ENCODE data around the gene ACADSB.

Gene ACADSB

GRCh38 chr10:123007558-123008354 is 1.1 kb upstream of the ACADSB start:
- FAIRE-seq: peak; percentile 55

GRCh38 chr10:123009105-123009820 is 457 bp downstream of the ACADSB start:
- no peak for FAIRE-seq

- FAIRE-seq: no peak
Measured at GRCh38 chr10:123011987-123012386, 3.2 kb downstream of the ACADSB start.

- no peak for FAIRE-seq
Measured at GRCh38 chr10:123013456-123014419, 4.9 kb downstream of the ACADSB start.

DNA sequence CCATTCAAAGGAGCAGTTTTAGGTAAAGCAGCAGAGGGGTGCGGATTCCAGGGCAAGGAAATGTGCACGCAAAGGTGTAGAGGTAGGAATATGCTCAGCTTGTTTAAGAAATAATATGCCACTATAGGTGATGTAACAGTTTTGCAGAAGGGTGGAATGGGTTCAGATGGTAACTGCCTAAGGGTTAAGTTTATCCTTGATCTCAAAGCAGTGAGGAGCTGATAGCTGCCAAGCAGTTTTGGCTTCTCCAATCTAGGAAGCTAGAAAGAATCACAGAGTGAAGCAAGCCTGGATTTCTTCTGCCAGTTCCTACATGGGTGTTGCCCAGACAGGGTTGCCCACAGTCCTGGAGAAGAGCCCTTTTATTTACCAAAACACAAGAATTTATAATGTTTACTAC is 6.0 kb downstream of the ACADSB start:
- no peak for FAIRE-seq

GRCh38 chr10:123016228-123016627 is 7.4 kb downstream of the ACADSB start:
- no peak for FAIRE-seq

DNA sequence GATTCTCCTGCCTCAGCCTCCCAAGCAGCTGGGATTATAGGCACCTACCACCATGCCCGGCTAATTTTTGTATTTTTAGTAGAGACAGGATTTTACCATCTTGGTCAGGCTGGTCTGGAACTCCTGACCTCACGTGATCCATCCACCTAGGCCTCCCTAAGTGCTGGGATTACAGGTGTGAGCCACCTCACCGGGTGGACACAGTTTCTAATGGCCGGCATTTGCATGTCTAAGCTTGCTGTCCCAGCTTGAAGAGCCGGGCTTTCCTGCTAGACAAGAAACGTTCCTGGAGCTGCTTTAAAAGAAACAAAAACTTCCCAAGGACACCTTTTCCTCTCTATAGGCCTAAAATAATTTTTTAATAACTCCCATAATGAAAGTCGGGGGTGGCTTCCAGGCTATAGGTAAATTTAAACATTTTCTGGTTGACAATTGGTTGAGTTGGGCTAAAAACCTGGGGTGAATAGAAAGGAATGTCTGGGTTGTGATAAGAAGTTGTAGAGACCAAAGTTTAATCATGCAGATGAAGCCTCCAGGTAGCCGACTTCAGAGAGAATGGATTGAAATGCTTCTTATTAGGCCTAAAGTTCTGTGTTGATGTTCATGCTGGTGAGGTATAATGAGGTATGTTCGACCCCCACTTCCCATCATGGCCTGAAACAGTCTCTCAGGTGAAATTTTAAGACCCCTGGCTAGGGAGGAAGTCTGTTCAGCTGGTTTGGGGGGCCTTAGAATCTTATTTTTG is 8.8 kb downstream of the ACADSB start:
- FAIRE-seq: no peak

DNA sequence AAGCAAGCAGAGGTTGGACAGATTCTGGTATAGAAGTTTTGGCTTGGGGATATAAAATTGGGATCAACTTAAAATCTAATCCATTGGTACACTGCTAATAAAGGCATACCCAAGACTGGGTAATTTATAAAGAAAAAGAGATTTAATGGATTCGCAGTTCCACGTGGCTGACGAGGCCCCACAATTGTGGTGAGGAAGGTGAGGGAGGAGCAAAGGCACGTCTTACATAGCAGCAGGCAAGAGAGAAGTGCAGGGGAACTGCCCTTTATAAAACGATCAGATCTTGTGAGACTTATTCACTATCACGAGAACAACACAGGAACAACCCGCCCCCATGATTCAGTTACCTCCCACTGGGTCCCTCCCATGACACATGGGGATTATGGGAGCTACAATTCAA is 9.7 kb downstream of the ACADSB start:
- no peak for FAIRE-seq

GRCh38 chr10:123019264-123019663 is 10.5 kb downstream of the ACADSB start:
- FAIRE-seq: no peak

DNA sequence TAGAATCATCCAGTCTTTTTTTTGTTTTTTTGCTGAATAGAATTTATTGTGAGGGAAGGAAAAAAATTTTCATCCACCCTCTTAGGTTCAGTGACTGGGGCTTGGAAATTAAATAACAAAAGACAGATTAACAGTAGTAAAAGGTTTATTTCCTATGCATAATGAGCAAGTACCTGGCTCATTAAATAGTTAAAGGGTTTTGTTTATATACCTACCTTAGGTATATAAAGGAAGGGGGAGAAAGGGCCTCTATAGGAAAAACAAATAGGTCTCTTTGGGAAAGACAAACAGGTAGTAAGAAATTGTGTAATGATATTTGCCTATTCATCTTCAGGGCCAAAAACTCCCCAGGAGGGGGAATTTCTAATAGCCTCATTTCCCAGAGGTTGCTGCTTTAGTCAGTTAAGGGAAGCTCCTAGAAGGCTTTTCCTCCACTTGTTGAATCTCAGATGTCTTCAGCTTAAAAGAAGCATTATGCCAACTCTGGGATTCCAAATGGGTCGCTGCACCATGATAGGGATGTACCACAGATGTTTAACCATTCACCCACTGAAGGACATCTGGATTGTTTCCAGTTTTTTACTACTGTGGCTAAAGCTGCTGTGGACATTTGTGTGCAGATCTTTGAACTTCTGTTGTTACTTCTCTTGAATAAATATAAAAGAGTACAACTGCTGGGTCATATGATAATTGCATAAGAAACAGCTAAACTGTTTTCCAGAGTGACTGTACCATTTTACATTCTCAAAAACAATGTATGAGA is 11.3 kb downstream of the ACADSB start:
- no peak for FAIRE-seq

DNA sequence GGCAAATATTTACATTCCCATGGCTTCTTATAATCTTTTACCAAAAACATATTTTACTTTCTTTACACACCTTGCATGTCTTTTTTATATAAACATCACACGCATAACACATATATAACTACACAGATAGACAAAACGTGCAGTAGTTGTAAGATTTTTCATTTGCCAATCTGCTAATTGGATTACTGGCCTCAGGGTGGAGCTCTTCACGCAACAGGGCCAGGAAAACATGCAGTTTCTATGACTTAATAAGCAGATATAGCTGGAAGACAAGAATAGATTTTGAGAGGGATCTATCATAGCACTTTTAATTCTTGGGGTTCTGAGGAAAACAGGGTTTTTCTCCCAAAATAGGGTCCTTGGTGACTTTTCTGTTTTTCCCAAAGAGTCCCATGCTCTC is 12.7 kb downstream of the ACADSB start:
- no peak for FAIRE-seq

DNA sequence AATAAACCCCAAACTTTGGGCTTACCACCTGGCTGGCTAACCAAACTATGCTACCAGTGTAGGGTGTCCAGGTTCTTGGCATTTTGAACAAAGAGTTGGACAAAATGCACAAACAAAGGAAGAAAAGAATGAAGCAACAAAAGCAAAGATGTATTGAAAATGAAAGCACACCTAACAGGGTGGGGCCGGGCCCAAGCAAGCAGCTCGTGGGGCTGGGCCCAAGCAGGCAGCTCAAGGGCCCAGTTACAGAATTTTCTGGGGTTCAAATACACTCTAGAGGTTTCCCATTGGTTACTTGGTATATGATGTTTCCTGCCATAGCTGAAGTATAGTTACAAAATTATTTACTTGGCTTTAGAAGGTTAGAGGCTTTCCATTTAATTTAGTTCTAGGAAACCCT is 15.7 kb downstream of the ACADSB start:
- FAIRE-seq: no peak

DNA sequence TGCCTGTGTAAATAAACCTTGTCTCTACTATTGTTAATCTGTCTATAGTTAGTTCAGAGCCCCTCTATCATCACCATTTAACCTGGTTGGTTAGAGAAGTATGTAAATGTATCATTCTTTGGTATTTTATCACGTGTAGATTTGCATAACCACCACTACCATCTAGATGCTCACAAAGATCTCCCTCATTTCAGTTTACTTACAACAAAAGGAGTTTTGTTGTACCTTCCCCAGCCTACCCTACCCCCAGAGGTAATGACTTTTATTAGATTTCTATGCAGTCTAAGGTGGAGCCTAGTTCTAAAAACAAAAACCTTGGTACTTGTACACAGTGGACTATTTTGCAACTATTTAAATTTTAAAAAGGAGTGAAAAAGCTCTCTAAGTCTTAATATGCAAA is 17.5 kb downstream of the ACADSB start:
- FAIRE-seq: no peak

- no peak for FAIRE-seq
Measured at GRCh38 chr10:123027861-123028260, 19.1 kb downstream of the ACADSB start.

DNA sequence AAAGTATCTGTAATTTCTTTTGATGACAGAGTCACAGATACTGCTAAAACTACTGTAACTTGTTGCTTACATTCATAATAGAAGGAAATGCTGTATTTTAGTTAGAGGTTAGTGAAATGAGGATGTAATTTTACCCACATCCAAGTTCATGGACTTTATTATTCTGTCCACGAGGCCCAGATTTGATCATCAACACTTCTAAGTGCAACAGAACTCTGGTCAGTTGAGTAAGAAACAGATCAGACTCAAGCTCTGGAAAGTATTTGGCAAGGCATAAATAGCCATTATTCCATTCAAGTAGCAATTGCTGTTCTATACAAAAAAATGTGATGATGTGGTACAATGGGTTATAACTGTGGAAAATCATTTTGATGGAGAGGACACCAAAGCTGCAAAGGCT is 22.3 kb downstream of the ACADSB start:
- FAIRE-seq: no peak

DNA sequence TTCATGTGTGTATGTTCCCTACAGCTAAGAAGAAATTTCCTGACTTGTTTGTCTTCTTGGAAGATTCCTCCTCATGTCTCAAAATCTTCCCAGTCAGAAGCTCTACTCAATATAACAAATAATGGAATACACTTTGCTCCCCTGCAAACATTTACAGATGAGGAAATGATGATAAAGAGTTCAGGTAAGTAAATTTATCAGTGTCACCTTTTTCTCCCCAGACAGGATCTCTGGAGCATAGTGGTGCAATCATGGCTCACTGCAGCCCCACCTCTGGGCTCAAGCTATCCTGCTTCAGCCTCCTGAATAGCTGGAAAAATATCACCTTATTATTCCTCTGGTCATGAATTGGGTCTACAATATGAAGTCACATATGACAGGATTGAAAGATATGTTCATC is 25.5 kb downstream of the ACADSB start:
- FAIRE-seq: no peak

- FAIRE-seq: no peak
Measured at GRCh38 chr10:123035467-123036086, 26.8 kb downstream of the ACADSB start.

DNA sequence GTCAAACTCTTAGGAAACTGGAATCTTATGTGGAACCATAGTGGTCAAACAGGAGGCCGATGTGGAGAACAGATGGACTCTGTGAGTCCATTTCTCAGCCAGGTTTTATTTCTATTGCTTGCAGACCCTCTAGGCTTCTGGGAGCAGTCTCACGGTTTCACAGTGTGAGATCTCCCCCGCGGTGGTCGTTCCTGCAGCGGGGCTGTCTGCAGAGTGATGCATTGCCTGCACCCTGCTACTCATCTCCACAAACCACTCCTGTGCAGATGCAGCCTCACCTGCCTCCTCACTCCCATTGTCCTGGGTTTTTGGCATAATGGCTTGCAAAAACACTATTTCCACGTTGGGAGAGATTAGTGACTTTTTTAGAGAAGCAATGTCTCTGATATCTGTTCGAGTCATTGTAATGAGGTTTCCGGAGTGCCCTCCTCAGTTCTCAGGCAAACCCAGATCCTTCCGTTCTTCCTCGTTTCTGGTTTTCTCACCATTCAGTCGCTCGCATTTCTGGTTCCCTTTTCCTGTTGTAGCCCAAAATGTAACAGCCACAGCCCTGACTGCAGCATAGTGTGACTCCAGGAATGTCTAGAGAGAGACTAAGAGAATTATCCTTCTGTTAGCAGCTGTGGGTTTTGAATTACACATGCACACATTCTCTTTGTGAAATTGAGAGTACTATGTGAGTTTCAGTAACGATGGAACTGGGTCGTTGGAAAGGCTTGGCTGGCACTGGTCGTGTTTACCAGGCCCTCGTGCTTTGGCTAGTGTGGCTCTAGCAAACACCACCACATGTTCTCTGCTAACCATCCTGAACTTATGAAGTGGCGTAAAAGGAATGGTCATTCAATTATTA is 30.2 kb downstream of the ACADSB start:
- no peak for FAIRE-seq

DNA sequence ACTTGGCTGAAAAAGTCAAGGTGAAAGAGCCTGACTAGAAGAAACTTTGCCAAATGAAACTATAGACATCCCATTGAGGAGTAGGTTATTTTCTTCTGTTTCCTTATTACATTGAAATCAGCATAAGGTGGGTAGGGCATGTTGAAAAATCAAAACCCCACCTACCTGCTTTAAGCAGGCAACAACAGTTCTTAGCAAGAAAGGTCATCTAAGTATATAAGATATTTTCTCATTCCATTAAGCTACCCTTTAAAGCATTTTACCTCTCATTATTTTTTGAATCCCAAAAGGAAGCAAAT is 30.8 kb downstream of the ACADSB start:
- no peak for FAIRE-seq

DNA sequence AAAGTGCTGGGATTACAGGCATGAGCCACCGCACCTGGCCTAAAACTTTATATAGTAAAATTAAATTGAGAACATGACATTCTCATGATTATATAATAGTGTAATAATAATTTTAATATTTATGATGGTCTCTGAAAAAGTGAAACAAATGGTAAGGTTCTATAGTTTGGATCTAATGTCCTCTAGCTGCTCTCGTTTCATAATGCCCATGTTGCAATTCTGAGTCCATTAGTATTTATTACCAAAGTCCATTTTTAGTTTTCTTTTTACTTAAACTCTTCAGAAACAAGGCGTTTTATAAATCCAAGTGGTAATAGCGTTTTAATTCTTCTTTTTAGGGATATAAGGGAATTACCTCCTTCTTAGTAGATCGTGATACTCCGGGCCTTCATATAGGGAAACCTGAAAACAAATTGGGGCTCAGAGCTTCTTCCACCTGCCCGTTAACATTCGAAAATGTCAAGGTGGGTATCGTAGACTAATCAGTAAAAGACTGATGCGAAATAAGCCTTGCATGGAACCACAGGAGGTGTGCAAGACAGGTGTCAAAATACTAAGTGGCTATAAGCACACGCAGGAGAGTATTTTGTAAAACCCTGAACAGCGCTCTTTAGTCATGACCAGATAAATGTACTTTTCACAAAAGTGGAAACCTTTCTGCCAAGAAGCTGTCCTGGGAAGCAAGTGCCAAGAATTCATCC is 34.1 kb downstream of the ACADSB start:
- no peak for FAIRE-seq

Measured in islet of Langerhans (tissue), 1 donor.